GM18520 (cell line): ENCODE data around the gene CAB39L.
"Not testable (repeated sequence)": the region's sequence is repeated elsewhere in the genome, so short reads cannot be mapped to it uniquely, and the experiment has no call there.

ENCODE experiments used
- ATAC-seq: cut with Tn5 transposase; IDR thresholded peaks from one replicate; pipeline ENCODE4 v1.9.1; 2021; ENCODE audit not compliant: unreplicated experiment

The CAB39L gene

GRCh38 chr13:49348751-49349150 lies 95.1 kb downstream of the CAB39L start:
- ATAC-seq, result no peak

- ATAC-seq, result no peak
Observed at GRCh38 chr13:49347650-49348385, 96.0 kb downstream of the CAB39L start.

- no peak for ATAC-seq
Observed at GRCh38 chr13:49346460-49346859, 97.4 kb downstream of the CAB39L start.

- ATAC-seq, result no peak
Observed at GRCh38 chr13:49343731-49344130, 100.1 kb downstream of the CAB39L start.

GRCh38 chr13:49343255-49343654 lies 100.6 kb downstream of the CAB39L start:
- ATAC-seq, result no peak

- no peak for ATAC-seq
Observed at GRCh38 chr13:49342454-49342853, 101.4 kb downstream of the CAB39L start.

GRCh38 chr13:49341941-49342340 lies 101.9 kb downstream of the CAB39L start:
- ATAC-seq, result no peak

- ATAC-seq, result no peak
Observed at GRCh38 chr13:49341517-49341916, 102.3 kb downstream of the CAB39L start.

- ATAC-seq, result no peak
Observed at GRCh38 chr13:49340161-49340560, 103.7 kb downstream of the CAB39L start.

GRCh38 chr13:49336655-49337054 lies 107.2 kb downstream of the CAB39L start:
- ATAC-seq, result no peak

- ATAC-seq, result no peak
Observed at GRCh38 chr13:49330546-49330864, 113.4 kb downstream of the CAB39L start.

GRCh38 chr13:49329831-49330545 lies 113.9 kb downstream of the CAB39L start:
- ATAC-seq, result no peak

GRCh38 chr13:49327145-49327544 lies 116.7 kb downstream of the CAB39L start:
- not testable (repeated sequence) for ATAC-seq

GRCh38 chr13:49326222-49326917 lies 117.5 kb downstream of the CAB39L start:
- ATAC-seq, result no peak

- ATAC-seq, result no peak
Observed at GRCh38 chr13:49323344-49323743, 120.5 kb downstream of the CAB39L start.

GRCh38 chr13:49322702-49323101 lies 121.2 kb downstream of the CAB39L start:
- no peak for ATAC-seq

GRCh38 chr13:49320975-49321374 lies 122.9 kb downstream of the CAB39L start:
- no peak for ATAC-seq

GRCh38 chr13:49319951-49320350 lies 123.9 kb downstream of the CAB39L start:
- ATAC-seq, result no peak

GRCh38 chr13:49319551-49319950 lies 124.3 kb downstream of the CAB39L start:
- no peak for ATAC-seq

- no peak for ATAC-seq
Observed at GRCh38 chr13:49315756-49316482, 127.9 kb downstream of the CAB39L start.

- no peak for ATAC-seq
Observed at GRCh38 chr13:49315036-49315565, 128.8 kb downstream of the CAB39L start.
